ENCODE data around the gene KIFAP3. TPM values are rescaled to one million over a fixed set of nuclear protein-coding genes. Genes with fewer than 3 reads are reported as not detected.
A peak's percentile ranks its signal among the peaks of the same experiment; 100 is the strongest.

The KIFAP3 gene
- total and polyA plus RNA-seq, 4 donors: 4.5 to 11.1 (median 6.9) TPM

DNA sequence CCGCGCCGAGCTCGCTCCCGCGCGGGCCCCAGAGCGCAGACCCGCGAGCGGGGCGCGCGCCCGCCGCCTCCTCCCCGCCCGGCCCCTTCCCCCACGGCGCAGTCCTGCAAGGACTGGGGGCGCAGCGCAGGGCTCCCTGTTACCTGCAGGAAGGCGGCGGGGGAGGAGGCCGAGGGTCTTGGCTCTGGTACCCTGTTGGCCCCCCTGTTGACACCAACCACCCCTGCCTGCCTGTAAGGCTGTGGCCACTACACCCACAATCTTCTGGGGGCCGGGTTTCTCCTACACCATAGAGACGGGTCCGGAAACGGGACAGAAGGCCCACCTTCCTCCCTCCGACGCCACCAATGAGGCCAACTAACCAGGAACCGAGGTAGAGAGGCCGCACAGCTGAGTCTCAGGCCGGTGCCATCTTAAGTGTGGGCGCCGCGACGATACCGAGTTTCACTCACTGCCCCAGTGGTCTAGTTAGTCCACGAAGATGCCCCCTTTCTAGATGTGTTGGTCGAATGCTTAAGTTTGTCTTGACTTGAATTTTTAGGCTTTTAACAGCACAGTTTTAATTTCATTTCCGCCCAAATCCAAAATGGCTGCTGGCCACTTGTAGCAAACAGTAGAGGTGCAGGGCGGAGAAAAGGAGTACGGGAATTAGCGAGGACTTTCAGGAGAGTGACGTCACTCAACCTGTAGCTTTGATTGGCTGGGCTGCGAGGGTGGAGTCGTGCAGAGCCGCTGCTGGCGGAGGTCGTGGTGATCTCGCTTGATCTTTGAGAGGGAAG is 180.7 kb downstream of the KIFAP3 start, which contains the start of gene SCYL3:
Gene SCYL3, minus strand, starts transcription at position 252 of the 779 bp plus-strand sequence. CDS start 5,056 bp downstream, outside the sequence.
- under 1% methylated on average over 52 of the region's 52 CpGs for WGBS
- H3K27ac ChIP-seq (ENCODE audit: low read depth in 1 of 2, low read length in 2 of 2): peak within 1 kb of the TSS; percentile 84 to 92
- no peak for TF ChIP-seq FOXA2 (IDR thresholded peaks at IDR 0.05)
- TF ChIP-seq FOXA1 (IDR thresholded peaks at IDR 0.05): peak; percentile 68
- TF ChIP-seq MAX (IDR thresholded peaks at IDR 0.05): peak; percentile 45
- TF ChIP-seq REST (IDR thresholded peaks at IDR 0.05): peak; percentile 70
- TF ChIP-seq EGR1 (IDR thresholded peaks at IDR 0.05; ENCODE audit: low read depth in 2 of 2): peak; percentile 44 to 45
- TF ChIP-seq, protein P1, sequence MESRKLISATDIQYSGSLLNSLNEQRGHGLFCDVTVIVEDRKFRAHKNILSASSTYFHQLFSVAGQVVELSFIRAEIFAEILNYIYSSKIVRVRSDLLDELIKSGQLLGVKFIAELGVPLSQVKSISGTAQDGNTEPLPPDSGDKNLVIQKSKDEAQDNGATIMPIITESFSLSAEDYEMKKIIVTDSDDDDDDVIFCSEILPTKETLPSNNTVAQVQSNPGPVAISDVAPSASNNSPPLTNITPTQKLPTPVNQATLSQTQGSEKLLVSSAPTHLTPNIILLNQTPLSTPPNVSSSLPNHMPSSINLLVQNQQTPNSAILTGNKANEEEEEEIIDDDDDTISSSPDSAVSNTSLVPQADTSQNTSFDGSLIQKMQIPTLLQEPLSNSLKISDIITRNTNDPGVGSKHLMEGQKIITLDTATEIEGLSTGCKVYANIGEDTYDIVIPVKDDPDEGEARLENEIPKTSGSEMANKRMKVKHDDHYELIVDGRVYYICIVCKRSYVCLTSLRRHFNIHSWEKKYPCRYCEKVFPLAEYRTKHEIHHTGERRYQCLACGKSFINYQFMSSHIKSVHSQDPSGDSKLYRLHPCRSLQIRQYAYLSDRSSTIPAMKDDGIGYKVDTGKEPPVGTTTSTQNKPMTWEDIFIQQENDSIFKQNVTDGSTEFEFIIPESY (IDR thresholded peaks at IDR 0.05): peak; percentile 94
- peak; percentile 50 to 65 for TF ChIP-seq RXRA (IDR thresholded peaks at IDR 0.05)
- TF ChIP-seq NR2F2 (IDR thresholded peaks at IDR 0.05): peak; percentile 84
- no peak for TF ChIP-seq CTCF (IDR thresholded peaks at IDR 0.05; ENCODE audit: low read depth, low read length, missing input control)
- TF ChIP-seq TAF1 (conservative IDR thresholded peaks at IDR 0.05): peak; percentile 95
- peak; percentile 69 to 87 for TF ChIP-seq GABPA (IDR thresholded peaks at IDR 0.05 in 1 of 2, conservative IDR thresholded peaks at IDR 0.05 in 1 of 2)
- TF ChIP-seq ATF3 (IDR thresholded peaks at IDR 0.05): peak; percentile 64
- TF ChIP-seq HNF4G (IDR thresholded peaks at IDR 0.05): no peak
- TF ChIP-seq YY1 (IDR thresholded peaks at IDR 0.05): peak; percentile 100
- peak; percentile 87 for TF ChIP-seq SP1 (IDR thresholded peaks at IDR 0.05)
- peak; percentile 27 to 56 for TF ChIP-seq HNF4A (conservative IDR thresholded peaks at IDR 0.05)
- TF ChIP-seq RAD21 (IDR thresholded peaks at IDR 0.05): peak; percentile 10 to 11
- peak; percentile 64 to 89 for TF ChIP-seq JUND (IDR thresholded peaks at IDR 0.05)
- peak; percentile 89 for DNase-seq (ENCODE audit: low spot score)
- no peaks in the 10 kb centered on the region for H3K27me3 ChIP-seq (ENCODE audit: control insufficient read depth in 4 of 4, insufficient read depth in 4 of 4, low read length in 3 of 4)
- no peaks in the 10 kb centered on the region for H3K9me3 ChIP-seq (ENCODE audit: control insufficient read depth in 4 of 4, low read length in 3 of 4)
- no peaks in the 10 kb centered on the region for H3K36me3 ChIP-seq (ENCODE audit: control insufficient read depth in 4 of 4, insufficient read depth in 3 of 4, low read depth in 1 of 4, low read length in 3 of 4)
- peak within 1 kb of the TSS; percentile 80 to 89 (median 89) for H3K4me3 ChIP-seq (ENCODE audit: low read depth in 1 of 3, low read length in 3 of 3)
- peaks cover 2 to 30% (median 21%) of the 10 kb centered on the region in 4 donors for H3K4me1 ChIP-seq (ENCODE audit: control insufficient read depth in 4 of 4, insufficient read depth in 4 of 4, low read length in 3 of 4)
- peak within 1 kb of the TSS; percentile 84 to 90 for H3K9ac ChIP-seq (ENCODE audit: low read depth in 1 of 2, low read length in 2 of 2)
